ENCODE results near the gene ZGPAT.

Gene ZGPAT

DNA sequence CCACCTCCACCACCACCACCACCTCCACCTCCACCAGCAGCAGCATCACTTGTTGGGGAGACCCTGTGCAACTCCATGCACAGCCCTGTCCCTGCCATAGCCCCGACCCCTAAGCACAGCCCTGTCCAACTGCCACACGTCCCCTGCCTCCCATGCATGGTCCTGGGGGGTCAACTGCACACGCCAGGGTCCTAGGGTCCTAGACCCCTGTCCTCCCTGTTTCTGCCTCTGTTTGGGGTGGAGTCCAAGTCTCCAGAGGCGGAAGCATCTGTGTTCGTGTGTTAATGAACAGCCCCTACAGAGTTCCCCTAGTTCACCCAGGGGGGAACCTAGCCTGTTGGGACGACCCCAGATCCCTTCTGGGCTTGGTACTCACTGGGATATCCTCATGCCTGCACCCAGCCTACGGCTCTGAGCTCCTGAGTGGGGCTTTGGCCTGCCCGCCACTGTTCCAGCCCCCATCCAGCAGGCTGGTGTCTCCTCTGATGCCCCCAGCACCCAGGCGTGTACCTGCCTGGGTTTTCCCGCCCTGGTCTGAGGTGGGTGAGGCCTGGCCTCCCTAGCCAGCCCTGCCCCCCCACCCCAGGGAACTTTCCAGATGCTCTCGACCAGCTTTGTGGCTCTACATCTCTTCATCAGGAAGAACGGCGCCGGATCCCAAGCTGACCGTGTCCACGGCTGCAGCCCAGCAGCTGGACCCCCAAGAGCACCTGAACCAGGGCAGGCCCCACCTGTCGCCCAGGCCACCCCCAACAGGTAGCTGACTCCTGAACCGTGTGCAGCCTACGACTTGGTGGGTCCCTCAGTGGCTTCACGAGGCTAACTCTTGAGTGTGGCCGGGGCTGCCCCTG lies 13.9 kb upstream of the ZGPAT start:
- no peak overlapping the region for H3K9ac ChIP-seq (ENCODE audit: low read depth, low read length)
- peaks cover 2% of the 10 kb centered on the region; the same call in 1 of the 2 replicates for H3K36me3 ChIP-seq (ENCODE audit: insufficient read depth, low read length)
- peaks cover 11% of the 10 kb centered on the region; the same call in 1 of the 2 replicates for H3K4me1 ChIP-seq (ENCODE audit: insufficient read depth, low read length)
- H3K9me3 ChIP-seq (ENCODE audit: control insufficient read depth, insufficient read depth, low read length) = no peaks in the 10 kb centered on the region

DNA sequence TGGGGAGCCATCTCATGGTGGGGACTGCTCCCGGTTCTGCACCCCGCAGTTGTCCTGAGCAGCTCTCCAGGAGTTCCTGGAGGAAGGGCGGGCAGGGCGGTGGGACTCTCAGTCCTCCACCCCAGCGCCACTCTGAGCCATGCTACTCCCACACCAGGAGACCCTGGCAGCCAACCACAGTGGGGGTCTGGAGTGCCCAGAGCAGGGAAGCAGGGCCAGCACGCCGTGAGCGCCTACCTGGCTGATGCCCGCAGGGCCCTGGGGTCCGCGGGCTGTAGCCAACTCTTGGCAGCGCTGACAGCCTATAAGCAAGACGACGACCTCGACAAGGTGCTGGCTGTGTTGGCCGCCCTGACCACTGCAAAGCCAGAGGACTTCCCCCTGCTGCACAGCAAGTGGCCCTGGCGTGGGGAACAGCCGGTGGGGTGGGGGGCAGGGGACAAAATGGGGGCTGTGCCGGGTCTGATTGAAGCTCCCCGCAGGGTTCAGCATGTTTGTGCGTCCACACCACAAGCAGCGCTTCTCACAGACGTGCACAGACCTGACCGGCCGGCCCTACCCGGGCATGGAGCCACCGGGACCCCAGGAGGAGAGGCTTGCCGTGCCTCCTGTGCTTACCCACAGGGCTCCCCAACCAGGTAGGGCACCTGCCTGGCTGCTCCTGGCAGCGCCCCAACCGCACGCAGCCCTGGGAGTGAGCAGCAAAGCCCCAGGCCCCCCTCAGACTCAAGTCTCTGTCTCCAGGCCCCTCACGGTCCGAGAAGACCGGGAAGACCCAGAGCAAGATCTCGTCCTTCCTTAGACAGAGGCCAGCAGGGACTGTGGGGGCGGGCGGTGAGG lies 13.0 kb upstream of the ZGPAT start:
- H3K4me1 ChIP-seq (ENCODE audit: insufficient read depth, low read length) = peaks cover 18% of the 10 kb centered on the region; the same call in 1 of the 2 replicates
- H3K9ac ChIP-seq (ENCODE audit: low read depth, low read length) = no peak overlapping the region

DNA sequence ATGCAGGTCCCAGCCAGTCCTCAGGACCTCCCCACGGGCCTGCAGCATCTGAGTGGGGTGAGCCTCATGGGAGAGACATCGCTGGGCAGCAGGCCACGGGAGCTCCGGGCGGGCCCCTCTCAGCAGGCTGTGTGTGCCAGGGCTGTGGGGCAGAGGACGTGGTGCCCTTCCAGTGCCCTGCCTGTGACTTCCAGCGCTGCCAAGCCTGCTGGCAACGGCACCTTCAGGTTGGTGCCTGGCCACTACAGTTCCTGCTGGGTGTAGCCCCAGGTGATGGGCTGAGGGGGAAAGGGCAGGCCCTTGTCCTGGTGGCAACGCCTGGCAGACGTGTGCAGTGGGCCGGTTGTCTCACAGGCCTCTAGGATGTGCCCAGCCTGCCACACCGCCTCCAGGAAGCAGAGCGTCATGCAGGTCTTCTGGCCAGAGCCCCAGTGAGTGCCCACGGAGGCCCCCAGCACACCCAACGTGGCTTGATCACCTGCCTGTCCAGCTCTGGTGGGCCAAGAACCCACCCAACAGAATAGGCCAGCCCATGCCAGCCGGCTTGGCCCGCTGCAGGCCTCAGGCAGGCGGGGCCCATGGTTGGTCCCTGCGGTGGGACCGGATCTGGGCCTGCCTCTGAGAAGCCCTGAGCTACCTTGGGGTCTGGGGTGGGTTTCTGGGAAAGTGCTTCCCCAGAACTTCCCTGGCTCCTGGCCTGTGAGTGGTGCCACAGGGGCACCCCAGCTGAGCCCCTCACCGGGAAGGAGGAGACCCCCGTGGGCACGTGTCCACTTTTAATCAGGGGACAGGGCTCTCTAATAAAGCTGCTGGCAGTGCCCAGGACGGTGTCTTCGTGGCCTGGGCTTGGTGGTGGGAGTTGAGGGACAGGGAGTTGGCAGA lies 12.2 kb upstream of the ZGPAT start:
- H3K4me1 ChIP-seq (ENCODE audit: insufficient read depth, low read length) = peaks cover 20% of the 10 kb centered on the region; the same call in 1 of the 2 replicates
- 0 out of 2 replicates have a peak overlapping the region, but pooled peaks have one; percentile 65 for H3K9ac ChIP-seq (ENCODE audit: low read depth, low read length)
- H3K36me3 ChIP-seq (ENCODE audit: insufficient read depth, low read length) = peaks cover 2% of the 10 kb centered on the region; the same call in 1 of the 2 replicates
- no peaks in the 10 kb centered on the region for H3K9me3 ChIP-seq (ENCODE audit: control insufficient read depth, insufficient read depth, low read length)

More for the DNA sequence above, 13.0 kb upstream of the ZGPAT start:
- no peaks in the 10 kb centered on the region for H3K9me3 ChIP-seq (ENCODE audit: control insufficient read depth, insufficient read depth, low read length)
- peaks cover 2% of the 10 kb centered on the region; the same call in 1 of the 2 replicates for H3K36me3 ChIP-seq (ENCODE audit: insufficient read depth, low read length)

DNA sequence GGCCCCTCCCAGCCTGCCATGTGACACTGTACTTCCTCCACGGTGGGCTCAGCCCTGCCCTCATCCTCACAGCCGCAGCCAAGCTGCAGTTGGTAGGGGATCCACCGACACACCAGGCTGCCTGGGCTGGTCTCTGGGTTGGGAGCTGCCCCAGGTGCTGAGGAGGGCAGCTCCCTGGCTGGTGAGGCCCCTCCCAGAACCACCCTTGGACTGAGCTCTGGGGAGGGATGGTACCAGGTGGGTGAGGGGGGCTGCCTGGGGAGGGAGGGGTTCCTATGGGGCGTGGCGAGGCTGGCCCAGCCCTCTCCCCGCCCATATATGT lies 11.6 kb upstream of the ZGPAT start:
- Histone ChIP-seq H3K9ac (ENCODE audit: low read depth, low read length) (peak overlapping the region; percentile 65; the same call in 1 of the 2 replicates), H3K9me3 (ENCODE audit: control insufficient read depth, insufficient read depth, low read length) (no peaks in the 10 kb centered on the region), H3K36me3 (ENCODE audit: insufficient read depth, low read length) (peaks cover 2% of the 10 kb centered on the region; the same call in 1 of the 2 replicates), H3K4me1 (ENCODE audit: insufficient read depth, low read length) (peaks cover 20% of the 10 kb centered on the region; the same call in 1 of the 2 replicates)

DNA sequence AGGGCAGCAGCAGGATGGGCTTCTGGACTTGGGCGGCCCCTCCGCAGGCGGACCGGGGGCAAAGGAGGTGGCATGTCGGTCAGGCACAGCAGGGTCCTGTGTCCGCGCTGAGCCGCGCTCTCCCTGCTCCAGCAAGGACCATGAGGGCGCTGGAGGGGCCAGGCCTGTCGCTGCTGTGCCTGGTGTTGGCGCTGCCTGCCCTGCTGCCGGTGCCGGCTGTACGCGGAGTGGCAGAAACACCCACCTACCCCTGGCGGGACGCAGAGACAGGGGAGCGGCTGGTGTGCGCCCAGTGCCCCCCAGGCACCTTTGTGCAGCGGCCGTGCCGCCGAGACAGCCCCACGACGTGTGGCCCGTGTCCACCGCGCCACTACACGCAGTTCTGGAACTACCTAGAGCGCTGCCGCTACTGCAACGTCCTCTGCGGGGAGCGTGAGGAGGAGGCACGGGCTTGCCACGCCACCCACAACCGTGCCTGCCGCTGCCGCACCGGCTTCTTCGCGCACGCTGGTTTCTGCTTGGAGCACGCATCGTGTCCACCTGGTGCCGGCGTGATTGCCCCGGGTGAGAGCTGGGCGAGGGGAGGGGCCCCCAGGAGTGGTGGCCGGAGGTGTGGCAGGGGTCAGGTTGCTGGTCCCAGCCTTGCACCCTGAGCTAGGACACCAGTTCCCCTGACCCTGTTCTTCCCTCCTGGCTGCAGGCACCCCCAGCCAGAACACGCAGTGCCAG lies 11.0 kb upstream of the ZGPAT start, which contains the start of gene TNFRSF6B:
TSS of gene TNFRSF6B (plus strand) at position 25 of the 729 bp plus-strand sequence. CDS start at position 141, 116 bp downstream.
- Histone ChIP-seq H3K9ac (ENCODE audit: low read depth, low read length) (peak within 1 kb of the TSS; percentile 65), H3K4me1 (ENCODE audit: insufficient read depth, low read length) (peaks cover 20% of the 10 kb centered on the region; the same call in 1 of the 2 replicates), H3K9me3 (ENCODE audit: control insufficient read depth, insufficient read depth, low read length) (no peaks in the 10 kb centered on the region), H3K36me3 (ENCODE audit: insufficient read depth, low read length) (peaks cover 2% of the 10 kb centered on the region; the same call in 1 of the 2 replicates)

DNA sequence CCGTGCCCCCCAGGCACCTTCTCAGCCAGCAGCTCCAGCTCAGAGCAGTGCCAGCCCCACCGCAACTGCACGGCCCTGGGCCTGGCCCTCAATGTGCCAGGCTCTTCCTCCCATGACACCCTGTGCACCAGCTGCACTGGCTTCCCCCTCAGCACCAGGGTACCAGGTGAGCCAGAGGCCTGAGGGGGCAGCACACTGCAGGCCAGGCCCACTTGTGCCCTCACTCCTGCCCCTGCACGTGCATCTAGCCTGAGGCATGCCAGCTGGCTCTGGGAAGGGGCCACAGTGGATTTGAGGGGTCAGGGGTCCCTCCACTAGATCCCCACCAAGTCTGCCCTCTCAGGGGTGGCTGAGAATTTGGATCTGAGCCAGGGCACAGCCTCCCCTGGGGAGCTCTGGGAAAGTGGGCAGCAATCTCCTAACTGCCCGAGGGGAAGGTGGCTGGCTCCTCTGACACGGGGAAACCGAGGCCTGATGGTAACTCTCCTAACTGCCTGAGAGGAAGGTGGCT lies 10.4 kb upstream of the ZGPAT start:
- H3K36me3 ChIP-seq (ENCODE audit: insufficient read depth, low read length) = peaks cover 2% of the 10 kb centered on the region; the same call in 1 of the 2 replicates
- peak overlapping the region; percentile 65; the same call in 1 of the 2 replicates for H3K9ac ChIP-seq (ENCODE audit: low read depth, low read length)
- peaks cover 20% of the 10 kb centered on the region; the same call in 1 of the 2 replicates for H3K4me1 ChIP-seq (ENCODE audit: insufficient read depth, low read length)
- H3K9me3 ChIP-seq (ENCODE audit: control insufficient read depth, insufficient read depth, low read length) = no peaks in the 10 kb centered on the region

DNA sequence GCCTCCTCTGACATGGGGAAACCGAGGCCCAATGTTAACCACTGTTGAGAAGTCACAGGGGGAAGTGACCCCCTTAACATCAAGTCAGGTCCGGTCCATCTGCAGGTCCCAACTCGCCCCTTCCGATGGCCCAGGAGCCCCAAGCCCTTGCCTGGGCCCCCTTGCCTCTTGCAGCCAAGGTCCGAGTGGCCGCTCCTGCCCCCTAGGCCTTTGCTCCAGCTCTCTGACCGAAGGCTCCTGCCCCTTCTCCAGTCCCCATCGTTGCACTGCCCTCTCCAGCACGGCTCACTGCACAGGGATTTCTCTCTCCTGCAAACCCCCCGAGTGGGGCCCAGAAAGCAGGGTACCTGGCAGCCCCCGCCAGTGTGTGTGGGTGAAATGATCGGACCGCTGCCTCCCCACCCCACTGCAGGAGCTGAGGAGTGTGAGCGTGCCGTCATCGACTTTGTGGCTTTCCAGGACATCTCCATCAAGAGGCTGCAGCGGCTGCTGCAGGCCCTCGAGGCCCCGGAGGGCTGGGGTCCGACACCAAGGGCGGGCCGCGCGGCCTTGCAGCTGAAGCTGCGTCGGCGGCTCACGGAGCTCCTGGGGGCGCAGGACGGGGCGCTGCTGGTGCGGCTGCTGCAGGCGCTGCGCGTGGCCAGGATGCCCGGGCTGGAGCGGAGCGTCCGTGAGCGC lies 9.8 kb upstream of the ZGPAT start:
- Histone ChIP-seq H3K9me3 (ENCODE audit: control insufficient read depth, insufficient read depth, low read length) (no peaks in the 10 kb centered on the region), H3K9ac (ENCODE audit: low read depth, low read length) (peak overlapping the region; percentile 13; the same call in 1 of the 2 replicates), H3K36me3 (ENCODE audit: insufficient read depth, low read length) (peaks cover 2% of the 10 kb centered on the region; the same call in 1 of the 2 replicates), H3K4me1 (ENCODE audit: insufficient read depth, low read length) (peaks cover 20% of the 10 kb centered on the region; the same call in 1 of the 2 replicates)

DNA sequence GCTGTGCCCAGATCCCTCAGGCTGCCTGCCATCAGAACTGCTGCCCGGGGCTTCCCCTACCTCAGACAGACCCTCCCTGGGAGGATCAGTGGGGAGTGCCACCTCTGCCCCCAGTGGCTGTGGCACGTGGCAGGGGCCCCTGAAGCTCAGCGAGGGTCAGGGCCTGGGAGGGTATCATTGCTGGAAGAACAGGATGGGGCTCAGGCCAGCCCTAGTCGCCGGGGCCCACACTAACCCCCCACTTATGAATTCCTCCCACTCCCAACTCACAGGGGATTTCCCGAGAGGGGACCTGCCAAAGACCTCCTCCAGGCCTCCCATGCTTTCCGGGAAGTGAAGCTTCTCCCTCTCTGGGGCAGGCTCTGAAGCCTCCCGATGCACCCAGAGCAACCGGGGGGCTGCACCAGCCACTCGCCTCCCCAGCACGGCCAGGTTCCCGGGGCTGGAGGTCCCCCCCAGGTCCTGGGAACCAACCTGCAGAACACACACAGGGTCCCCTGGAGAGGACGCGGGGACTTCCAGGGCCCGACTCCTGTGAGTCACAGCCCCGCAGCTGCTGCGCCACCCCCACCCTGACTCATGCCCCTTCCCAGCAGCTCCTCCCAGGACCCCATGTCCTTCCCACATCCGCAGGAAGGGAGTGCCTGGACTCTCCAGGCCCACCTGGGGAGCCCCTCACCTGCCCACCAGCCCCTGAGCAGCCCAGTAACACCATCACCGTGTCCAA lies 8.9 kb upstream of the ZGPAT start:
- Histone ChIP-seq H3K9ac (ENCODE audit: low read depth, low read length) (no peak overlapping the region), H3K36me3 (ENCODE audit: insufficient read depth, low read length) (peaks cover under 1% of the 10 kb centered on the region; the same call in 1 of the 2 replicates), H3K9me3 (ENCODE audit: control insufficient read depth, insufficient read depth, low read length) (no peaks in the 10 kb centered on the region), H3K4me1 (ENCODE audit: insufficient read depth, low read length) (peaks cover 20% of the 10 kb centered on the region; the same call in 1 of the 2 replicates)

DNA sequence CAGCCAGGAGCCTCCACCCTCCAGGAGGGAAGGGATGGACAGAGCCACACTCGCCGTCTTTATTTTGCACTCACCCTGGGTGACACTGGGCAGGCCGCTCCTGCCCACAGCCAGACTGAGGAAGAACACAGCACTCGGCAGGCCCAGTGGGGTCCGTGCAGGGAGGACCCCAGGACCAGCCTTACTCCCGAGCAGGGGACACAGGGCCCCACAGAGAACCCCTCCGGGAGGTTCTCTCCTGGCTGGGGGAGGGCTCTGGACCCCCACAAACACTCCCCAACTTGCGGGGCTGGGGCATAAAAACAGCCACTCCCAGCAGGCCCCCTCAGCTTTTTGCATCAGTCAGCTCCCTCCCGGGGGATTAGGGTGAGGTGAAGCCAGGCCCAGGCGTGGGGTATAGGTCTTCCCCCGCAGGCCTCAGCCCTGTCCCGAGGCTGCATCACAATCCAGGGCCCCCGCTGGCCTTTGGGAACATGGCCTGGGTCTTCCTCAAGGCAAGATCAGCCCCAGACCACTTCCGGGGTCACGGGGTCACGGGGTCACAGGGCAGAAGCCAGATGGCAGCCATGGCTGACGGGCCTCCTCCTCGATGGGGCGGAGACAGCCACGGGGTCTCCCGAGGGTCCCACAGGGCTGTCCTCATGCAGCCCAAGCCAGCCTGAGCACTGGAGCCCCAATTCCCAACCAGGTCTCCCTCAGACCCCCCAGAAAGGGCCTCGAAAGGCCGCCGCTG lies 8.2 kb upstream of the ZGPAT start:
- Histone ChIP-seq H3K9ac (ENCODE audit: low read depth, low read length) (no peak overlapping the region), H3K9me3 (ENCODE audit: control insufficient read depth, insufficient read depth, low read length) (no peaks in the 10 kb centered on the region), H3K4me1 (ENCODE audit: insufficient read depth, low read length) (peaks cover 20% of the 10 kb centered on the region; the same call in 1 of the 2 replicates), H3K36me3 (ENCODE audit: insufficient read depth, low read length) (no peaks in the 10 kb centered on the region)

DNA sequence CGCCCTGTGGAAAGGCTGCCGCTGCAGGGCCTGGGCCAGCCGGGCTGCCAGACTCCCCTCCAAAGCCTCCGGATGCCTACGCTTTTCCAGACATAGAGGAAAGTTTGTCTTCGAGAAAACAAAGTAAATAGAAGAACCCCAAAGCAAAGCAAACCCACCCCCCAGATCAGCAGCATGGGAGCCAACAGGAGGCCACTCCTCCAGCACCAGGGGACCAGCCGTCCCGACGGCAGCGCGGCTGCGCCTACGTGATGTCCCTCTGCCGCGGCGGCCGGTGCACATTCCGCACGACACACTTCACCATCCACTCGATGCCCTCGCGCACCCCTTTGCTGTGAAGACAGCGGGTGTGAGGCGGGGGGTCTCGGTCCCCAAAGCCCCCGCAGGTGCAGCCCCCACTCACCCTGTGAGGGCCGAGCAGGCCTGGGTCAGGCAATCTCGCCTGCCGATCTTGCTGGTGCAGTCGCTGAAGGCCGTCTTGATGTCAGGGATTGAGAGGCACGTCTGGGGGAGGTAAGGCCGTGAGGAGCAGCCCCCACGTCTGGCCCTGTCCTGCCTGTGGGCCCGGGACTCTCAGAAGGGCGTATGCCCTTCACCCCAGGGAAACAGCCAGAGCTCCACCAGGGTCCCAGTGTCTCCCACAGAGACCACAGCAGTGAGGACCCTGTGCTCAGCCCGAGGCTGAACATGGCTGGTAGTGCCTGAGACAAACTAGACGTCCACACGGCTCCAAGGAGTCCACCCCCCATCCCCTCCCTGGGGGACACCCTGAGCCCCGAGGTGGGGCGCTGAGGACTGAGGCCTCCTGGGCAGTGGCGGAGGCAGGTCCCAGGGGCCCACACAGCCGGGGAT lies 7.4 kb upstream of the ZGPAT start:
- H3K36me3 ChIP-seq (ENCODE audit: insufficient read depth, low read length) = peaks cover 1% of the 10 kb centered on the region; the same call in 1 of the 2 replicates

DNA sequence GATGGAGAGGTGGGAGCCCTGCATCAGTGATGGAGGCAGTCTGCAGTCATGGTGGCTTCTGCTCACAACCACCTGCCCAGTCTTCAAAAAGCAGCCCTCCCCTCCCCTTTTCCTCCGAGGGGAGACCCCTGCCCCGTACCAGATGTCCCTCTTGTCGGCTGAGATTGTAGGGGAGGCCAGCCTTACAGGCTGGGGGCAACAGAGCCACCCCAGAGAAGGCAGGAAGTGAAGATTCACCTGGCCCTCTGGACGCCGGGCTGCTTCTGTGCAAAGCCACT lies 6.8 kb upstream of the ZGPAT start:
- Histone ChIP-seq H3K4me1 (ENCODE audit: insufficient read depth, low read length) (peaks cover 18% of the 10 kb centered on the region; the same call in 1 of the 2 replicates), H3K9me3 (ENCODE audit: control insufficient read depth, insufficient read depth, low read length) (no peaks in the 10 kb centered on the region), H3K36me3 (ENCODE audit: insufficient read depth, low read length) (peaks cover 7% of the 10 kb centered on the region; the same call in 1 of the 2 replicates), H3K9ac (ENCODE audit: low read depth, low read length) (no peak overlapping the region)

More for the DNA sequence above, 7.4 kb upstream of the ZGPAT start:
- no peaks in the 10 kb centered on the region for H3K9me3 ChIP-seq (ENCODE audit: control insufficient read depth, insufficient read depth, low read length)
- peaks cover 20% of the 10 kb centered on the region; the same call in 1 of the 2 replicates for H3K4me1 ChIP-seq (ENCODE audit: insufficient read depth, low read length)
- no peak overlapping the region for H3K9ac ChIP-seq (ENCODE audit: low read depth, low read length)
